RCC 7860 (cell line): ENCODE data around the gene NFX1.
"Not testable (repeated sequence)": the region's sequence is repeated elsewhere in the genome, so short reads cannot be mapped to it uniquely, and the experiment has no call there.

Experiments
- DNase-seq: peaks from one replicate; pipeline ENCODE4 v3.0.0-alpha.2; 2015; ENCODE audit warnings: low spot score
- FAIRE-seq: peaks from 2 replicates; lab custom pipeline; 2012; peaks lifted over from hg19 to GRCh38; lab: Jason Lieb, UNC

Gene NFX1

GRCh38 chr9:33354651-33355211, 64.4 kb downstream of the NFX1 start:
- FAIRE-seq, result no peak
- no peak for DNase-seq

- DNase-seq (no peak), FAIRE-seq (no peak)
Measured at GRCh38 chr9:33355933-33356332, 65.6 kb downstream of the NFX1 start.

GRCh38 chr9:33358641-33359040, 68.3 kb downstream of the NFX1 start:
- not testable (repeated sequence) for DNase-seq, FAIRE-seq

GRCh38 chr9:33364127-33364526, 73.8 kb downstream of the NFX1 start:
- no peak for FAIRE-seq
- no peak for DNase-seq

GRCh38 chr9:33364814-33365213, 74.5 kb downstream of the NFX1 start:
- DNase-seq, FAIRE-seq: not testable (repeated sequence)

GRCh38 chr9:33366979-33367480, 76.7 kb downstream of the NFX1 start:
- FAIRE-seq, result no peak
- no peak for DNase-seq

GRCh38 chr9:33372900-33373299, 82.6 kb downstream of the NFX1 start:
- DNase-seq, result no peak

GRCh38 chr9:33374190-33374589, 83.9 kb downstream of the NFX1 start:
- FAIRE-seq (no peak), DNase-seq (no peak)

More at GRCh38 chr9:33372900-33373299, 82.6 kb downstream of the NFX1 start:
- FAIRE-seq, result no peak

GRCh38 chr9:33374634-33375237, 84.4 kb downstream of the NFX1 start:
- FAIRE-seq (no peak), DNase-seq (peak; percentile 55)

- DNase-seq (no peak), FAIRE-seq (no peak)
Measured at GRCh38 chr9:33375238-33375840, 85.0 kb downstream of the NFX1 start.

GRCh38 chr9:33375841-33376321, 85.6 kb downstream of the NFX1 start:
- FAIRE-seq (no peak), DNase-seq (no peak)

- DNase-seq (no peak), FAIRE-seq (no peak)
Measured at GRCh38 chr9:33377089-33377715, 86.9 kb downstream of the NFX1 start.

- FAIRE-seq (no peak), DNase-seq (no peak)
Measured at GRCh38 chr9:33378121-33378795, 87.9 kb downstream of the NFX1 start.

- FAIRE-seq (no peak), DNase-seq (no peak)
Measured at GRCh38 chr9:33379666-33380389, 89.5 kb downstream of the NFX1 start.

GRCh38 chr9:33380390-33381094, 90.2 kb downstream of the NFX1 start:
- FAIRE-seq (no peak), DNase-seq (no peak)

- no peak for DNase-seq
- no peak for FAIRE-seq
Measured at GRCh38 chr9:33381231-33381791, 91.0 kb downstream of the NFX1 start.

- not testable (repeated sequence) for FAIRE-seq, DNase-seq
Measured at GRCh38 chr9:33382397-33382796, 92.1 kb downstream of the NFX1 start.

GRCh38 chr9:33383396-33383795, 93.1 kb downstream of the NFX1 start:
- not testable (repeated sequence) for DNase-seq, FAIRE-seq

- DNase-seq, FAIRE-seq: not testable (repeated sequence)
Measured at GRCh38 chr9:33385536-33385935, 95.2 kb downstream of the NFX1 start.
